WERI-Rb-1 (cell line): ENCODE measurements around the gene FOXI2.

Experiments
- DNase-seq: peaks from one replicate; pipeline ENCODE4 v3.0.0-alpha.2; 2020
- H3K27ac ChIP-seq: fragments of 250-450 bp; sonication (Bioruptor Pico); 2 replicates; pipeline ENCODE4 v1.5.1; 2020; ENCODE audit warnings: mild to moderate bottlenecking, moderate library complexity
- H3K27me3 ChIP-seq: fragments of 250-450 bp; sonication (Bioruptor Pico); 2 replicates; pipeline ENCODE4 v1.5.1; 2021; ENCODE audit warnings: mild to moderate bottlenecking, low read depth, moderate library complexity; ENCODE audit not compliant: insufficient read depth, severe bottlenecking
- H3K36me3 ChIP-seq: fragments of 250-450 bp; sonication (Bioruptor Pico); 2 replicates; pipeline ENCODE4 v1.5.1; 2020; ENCODE audit warnings: mild to moderate bottlenecking, moderate library complexity
- H3K4me3 ChIP-seq: 2 replicates; pipeline ENCODE4 v1.5.1; 2011; ENCODE audit warnings: low read depth, mild to moderate bottlenecking, control low read depth, low read length
- H3K9me3 ChIP-seq: fragments of 250-450 bp; sonication (Bioruptor Pico); 2 replicates; pipeline ENCODE4 v1.5.1; 2021; ENCODE audit warnings: mild to moderate bottlenecking, moderate library complexity; ENCODE audit not compliant: severe bottlenecking
- TF ChIP-seq, protein P1 (sequence below): IDR thresholded peaks from 2 replicates; pipeline ENCODE4 v1.5.1; 2011; ENCODE audit warnings: low read depth, mild to moderate bottlenecking, control low read depth, inconsistent platforms, low read length

FOXI2 gene

DNA sequence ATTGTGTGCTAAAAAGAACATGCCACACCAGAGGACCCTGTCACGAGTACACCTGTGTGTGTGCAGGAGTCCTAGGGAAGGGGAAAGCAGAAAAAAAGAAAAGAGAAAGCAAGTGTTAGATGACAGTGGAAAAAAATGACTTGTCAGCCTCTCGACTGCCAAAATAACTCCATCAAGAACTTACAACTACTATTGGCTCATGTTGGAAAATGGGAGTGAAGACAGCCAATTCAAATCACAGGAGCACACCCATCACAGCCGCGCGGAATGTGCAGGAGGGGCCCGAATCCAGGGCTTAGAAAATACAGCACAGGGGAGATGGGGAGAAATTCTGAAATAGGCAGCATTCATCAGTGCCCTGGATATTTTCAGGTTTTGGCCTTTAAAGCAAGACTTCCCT, 38.1 kb upstream of the FOXI2 start:
- Histone ChIP-seq H3K27me3 (no peaks in the 10 kb centered on the region), H3K36me3 (no peaks in the 10 kb centered on the region), H3K4me3 (no peak overlapping the region), H3K9me3 (no peaks in the 10 kb centered on the region), H3K27ac (no peak overlapping the region)
- no peak for DNase-seq
- TF ChIP-seq, protein P1, sequence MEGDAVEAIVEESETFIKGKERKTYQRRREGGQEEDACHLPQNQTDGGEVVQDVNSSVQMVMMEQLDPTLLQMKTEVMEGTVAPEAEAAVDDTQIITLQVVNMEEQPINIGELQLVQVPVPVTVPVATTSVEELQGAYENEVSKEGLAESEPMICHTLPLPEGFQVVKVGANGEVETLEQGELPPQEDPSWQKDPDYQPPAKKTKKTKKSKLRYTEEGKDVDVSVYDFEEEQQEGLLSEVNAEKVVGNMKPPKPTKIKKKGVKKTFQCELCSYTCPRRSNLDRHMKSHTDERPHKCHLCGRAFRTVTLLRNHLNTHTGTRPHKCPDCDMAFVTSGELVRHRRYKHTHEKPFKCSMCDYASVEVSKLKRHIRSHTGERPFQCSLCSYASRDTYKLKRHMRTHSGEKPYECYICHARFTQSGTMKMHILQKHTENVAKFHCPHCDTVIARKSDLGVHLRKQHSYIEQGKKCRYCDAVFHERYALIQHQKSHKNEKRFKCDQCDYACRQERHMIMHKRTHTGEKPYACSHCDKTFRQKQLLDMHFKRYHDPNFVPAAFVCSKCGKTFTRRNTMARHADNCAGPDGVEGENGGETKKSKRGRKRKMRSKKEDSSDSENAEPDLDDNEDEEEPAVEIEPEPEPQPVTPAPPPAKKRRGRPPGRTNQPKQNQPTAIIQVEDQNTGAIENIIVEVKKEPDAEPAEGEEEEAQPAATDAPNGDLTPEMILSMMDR = no peak

DNA sequence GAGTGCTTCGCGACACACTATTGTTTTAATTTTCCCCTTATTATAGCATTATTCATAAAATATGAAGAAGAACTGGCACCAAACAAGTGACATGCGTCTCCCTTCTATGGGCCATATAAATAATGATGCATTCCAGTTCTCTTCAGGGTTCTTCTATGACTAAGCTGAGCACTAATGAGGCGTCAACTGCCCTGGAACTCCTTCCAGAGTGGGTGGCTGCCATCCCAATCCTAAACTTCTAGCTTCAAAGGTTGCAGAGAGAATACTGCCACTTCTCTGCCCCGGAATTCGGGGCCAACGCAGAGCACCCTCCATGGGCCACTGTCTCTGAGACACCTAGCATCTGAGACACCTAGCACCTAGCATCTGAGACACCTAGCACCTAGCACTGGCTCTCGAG, 37.7 kb upstream of the FOXI2 start:
- TF ChIP-seq, protein P1 = no peak
- H3K27ac ChIP-seq = no peak overlapping the region
- no peaks in the 10 kb centered on the region for H3K36me3 ChIP-seq
- no peaks in the 10 kb centered on the region for H3K9me3 ChIP-seq
- H3K27me3 ChIP-seq = no peaks in the 10 kb centered on the region
- no peak overlapping the region for H3K4me3 ChIP-seq
- no peak for DNase-seq

DNA sequence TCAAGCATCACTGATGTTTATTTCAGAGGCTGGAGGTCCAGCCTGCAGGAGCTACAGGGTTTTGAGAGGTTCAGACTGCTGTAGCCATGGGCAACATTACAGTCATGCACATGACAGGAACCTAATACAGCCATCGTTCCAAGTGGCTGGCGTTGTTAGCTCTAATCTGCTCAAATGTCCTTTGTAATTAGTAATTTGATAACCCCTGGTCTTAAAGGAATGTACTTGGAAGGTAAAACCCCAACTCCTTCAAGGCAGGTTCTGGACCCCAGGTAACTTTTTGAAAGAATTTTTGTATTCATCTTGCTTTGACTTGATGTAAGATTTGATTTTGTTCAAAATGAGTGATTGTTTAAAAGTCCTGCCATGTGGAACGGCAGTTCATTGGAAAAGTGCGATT, 34.7 kb upstream of the FOXI2 start:
- H3K27ac ChIP-seq = no peak overlapping the region
- DNase-seq = peak; percentile 15
- H3K4me3 ChIP-seq = no peak overlapping the region
- H3K27me3 ChIP-seq = no peaks in the 10 kb centered on the region
- no peaks in the 10 kb centered on the region for H3K9me3 ChIP-seq
- TF ChIP-seq, protein P1 = no peak
- no peaks in the 10 kb centered on the region for H3K36me3 ChIP-seq

DNA sequence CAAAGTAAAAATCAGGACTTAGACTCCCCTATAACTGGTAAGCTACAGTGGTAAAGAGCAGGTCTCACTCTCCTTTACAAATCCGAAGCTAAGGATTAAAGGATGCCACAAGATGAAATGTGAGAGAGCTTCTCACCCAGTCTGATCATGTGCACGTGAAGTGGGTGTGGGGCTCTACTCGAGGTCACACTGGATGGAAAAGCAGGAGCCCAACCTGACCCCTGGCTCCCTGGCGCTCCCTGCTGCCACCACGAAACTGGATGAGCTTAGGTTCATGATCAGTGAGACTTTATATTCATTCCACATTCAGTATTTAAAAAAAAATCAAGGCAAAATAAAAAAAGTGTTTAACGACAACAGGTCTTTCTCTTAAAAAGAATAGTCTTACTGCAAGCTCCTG, 21.7 kb upstream of the FOXI2 start:
- TF ChIP-seq, protein P1 = no peak
- Histone ChIP-seq H3K9me3 (no peaks in the 10 kb centered on the region), H3K36me3 (no peaks in the 10 kb centered on the region), H3K27me3 (peaks cover 4% of the 10 kb centered on the region), H3K27ac (no peak overlapping the region), H3K4me3 (no peak overlapping the region)
- DNase-seq = peak; percentile 37

DNA sequence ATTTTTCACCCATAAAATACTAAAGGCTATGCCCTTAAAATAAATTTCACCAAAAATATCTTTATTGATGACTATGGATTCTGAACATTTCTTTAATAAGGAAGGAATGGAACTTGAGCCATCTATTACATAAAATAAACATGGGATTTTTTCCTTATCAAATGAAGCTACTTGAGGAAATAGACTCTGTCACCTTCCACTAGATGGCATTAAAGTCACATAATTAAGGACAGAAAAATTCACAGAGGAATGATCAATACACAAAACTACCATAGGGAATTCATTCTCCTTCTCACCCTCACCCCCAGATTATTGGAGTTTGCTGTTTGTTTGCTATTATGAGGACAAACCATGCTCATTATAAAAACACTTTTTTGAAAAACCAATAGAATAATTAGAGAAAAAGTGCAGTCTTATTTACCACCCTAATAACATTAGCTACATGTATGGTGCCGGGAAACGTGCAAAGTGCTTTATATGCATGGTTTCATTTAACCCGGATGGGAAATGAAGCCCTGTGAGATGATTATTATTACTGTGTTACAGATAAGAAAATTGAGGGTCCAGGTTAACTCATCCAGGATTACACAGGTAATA, 21.1 kb upstream of the FOXI2 start:
- TF ChIP-seq, protein P1 = 0 out of 2 replicates have a peak, but pooled peaks have one; percentile 8
- no peak overlapping the region for H3K4me3 ChIP-seq
- DNase-seq = no peak
- no peaks in the 10 kb centered on the region for H3K9me3 ChIP-seq
- H3K27ac ChIP-seq = no peak overlapping the region
- no peaks in the 10 kb centered on the region for H3K36me3 ChIP-seq
- H3K27me3 ChIP-seq = peaks cover 4% of the 10 kb centered on the region

DNA sequence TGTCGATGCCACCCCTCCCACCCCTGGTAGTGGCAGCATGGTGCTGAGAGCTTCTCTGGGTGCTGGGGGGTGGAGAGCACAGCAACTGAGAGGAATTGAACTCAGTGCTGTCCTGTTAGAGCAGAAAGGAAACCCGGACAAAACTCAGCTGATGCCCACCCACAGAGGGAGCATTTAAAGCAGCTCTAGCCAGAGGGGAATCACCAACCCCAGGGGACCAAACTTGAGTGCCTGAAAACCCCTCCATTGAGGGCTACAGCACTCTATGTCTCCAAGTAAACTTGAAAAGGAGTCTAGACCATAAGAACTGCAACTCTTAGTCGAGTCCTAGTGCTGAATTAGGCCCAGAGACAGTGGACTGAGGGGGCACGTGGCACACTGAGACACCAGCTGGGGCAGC, 16.8 kb upstream of the FOXI2 start:
- Histone ChIP-seq H3K9me3 (peaks cover 5% of the 10 kb centered on the region), H3K27ac (no peak overlapping the region), H3K27me3 (peaks cover 12% of the 10 kb centered on the region), H3K4me3 (no peak overlapping the region), H3K36me3 (no peaks in the 10 kb centered on the region)
- TF ChIP-seq, protein P1 = no peak
- no peak for DNase-seq
